IPS-20b (cell line): ENCODE results near the gene FANCI.

Source experiments
- H3K27ac ChIP-seq: one replicate; pipeline ENCODE4 v1.5.1; 2013; ENCODE audit warnings: low read length
- H3K27me3 ChIP-seq: 2 replicates; pipeline ENCODE4 v1.6.1; 2013; ENCODE audit warnings: mild to moderate bottlenecking, low read length, inconsistent platforms; ENCODE audit not compliant: insufficient read depth
- H3K36me3 ChIP-seq: 2 replicates; pipeline ENCODE4 v1.6.1; 2013; ENCODE audit warnings: low read depth, mild to moderate bottlenecking, inconsistent platforms, low read length, moderate library complexity; ENCODE audit not compliant: insufficient read depth
- H3K4me1 ChIP-seq: 2 replicates; pipeline ENCODE4 v1.6.1; 2013; ENCODE audit warnings: mild to moderate bottlenecking, control low read depth, inconsistent platforms, low read length, moderate library complexity; ENCODE audit not compliant: insufficient read depth
- H3K4me3 ChIP-seq: 2 replicates; pipeline ENCODE4 v1.5.1; 2013; ENCODE audit warnings: mild to moderate bottlenecking, low read length, inconsistent platforms
- H3K9ac ChIP-seq: 2 replicates; pipeline ENCODE4 v1.6.1; 2013; ENCODE audit warnings: low read depth, mild to moderate bottlenecking, inconsistent platforms, low read length, moderate library complexity
- H3K9me3 ChIP-seq: 2 replicates; pipeline ENCODE4 v1.6.1; 2013; ENCODE audit warnings: mild to moderate bottlenecking, low read depth, low read length, inconsistent platforms; ENCODE audit not compliant: insufficient read depth

The FANCI gene

GRCh38 chr15:89365462-89366065 lies 121.8 kb downstream of the FANCI start:
- H3K4me1 ChIP-seq: peaks cover 4% of the 10 kb centered on the region; the same call in 1 of the 2 replicates
- peaks cover 100% of the 10 kb centered on the region for H3K27me3 ChIP-seq
- H3K4me3 ChIP-seq: no peak overlapping the region
- H3K9ac ChIP-seq: no peak overlapping the region
- no peaks in the 10 kb centered on the region for H3K36me3 ChIP-seq
- H3K27ac ChIP-seq: no peak overlapping the region
- H3K9me3 ChIP-seq: peaks cover 6% of the 10 kb centered on the region; the same call in 1 of the 2 replicates
